ENCODE measurements around the gene CCND1.

Gene CCND1

DNA sequence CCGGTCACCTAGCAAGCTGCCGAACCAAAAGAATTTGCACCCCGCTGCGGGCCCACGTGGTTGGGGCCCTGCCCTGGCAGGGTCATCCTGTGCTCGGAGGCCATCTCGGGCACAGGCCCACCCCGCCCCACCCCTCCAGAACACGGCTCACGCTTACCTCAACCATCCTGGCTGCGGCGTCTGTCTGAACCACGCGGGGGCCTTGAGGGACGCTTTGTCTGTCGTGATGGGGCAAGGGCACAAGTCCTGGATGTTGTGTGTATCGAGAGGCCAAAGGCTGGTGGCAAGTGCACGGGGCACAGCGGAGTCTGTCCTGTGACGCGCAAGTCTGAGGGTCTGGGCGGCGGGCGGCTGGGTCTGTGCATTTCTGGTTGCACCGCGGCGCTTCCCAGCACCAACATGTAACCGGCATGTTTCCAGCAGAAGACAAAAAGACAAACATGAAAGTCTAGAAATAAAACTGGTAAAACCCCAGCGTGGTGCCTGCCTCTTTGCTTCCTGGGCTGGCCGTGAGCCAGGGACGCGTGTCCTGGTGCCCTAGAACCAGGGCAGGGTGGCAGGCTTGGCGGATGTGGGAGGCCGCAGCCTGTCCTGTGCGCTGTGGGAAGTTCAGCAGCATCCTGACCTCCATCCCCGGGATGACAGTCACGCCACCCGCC, 13.2 kb downstream of the CCND1 start:
- no peak for DNase-seq

DNA sequence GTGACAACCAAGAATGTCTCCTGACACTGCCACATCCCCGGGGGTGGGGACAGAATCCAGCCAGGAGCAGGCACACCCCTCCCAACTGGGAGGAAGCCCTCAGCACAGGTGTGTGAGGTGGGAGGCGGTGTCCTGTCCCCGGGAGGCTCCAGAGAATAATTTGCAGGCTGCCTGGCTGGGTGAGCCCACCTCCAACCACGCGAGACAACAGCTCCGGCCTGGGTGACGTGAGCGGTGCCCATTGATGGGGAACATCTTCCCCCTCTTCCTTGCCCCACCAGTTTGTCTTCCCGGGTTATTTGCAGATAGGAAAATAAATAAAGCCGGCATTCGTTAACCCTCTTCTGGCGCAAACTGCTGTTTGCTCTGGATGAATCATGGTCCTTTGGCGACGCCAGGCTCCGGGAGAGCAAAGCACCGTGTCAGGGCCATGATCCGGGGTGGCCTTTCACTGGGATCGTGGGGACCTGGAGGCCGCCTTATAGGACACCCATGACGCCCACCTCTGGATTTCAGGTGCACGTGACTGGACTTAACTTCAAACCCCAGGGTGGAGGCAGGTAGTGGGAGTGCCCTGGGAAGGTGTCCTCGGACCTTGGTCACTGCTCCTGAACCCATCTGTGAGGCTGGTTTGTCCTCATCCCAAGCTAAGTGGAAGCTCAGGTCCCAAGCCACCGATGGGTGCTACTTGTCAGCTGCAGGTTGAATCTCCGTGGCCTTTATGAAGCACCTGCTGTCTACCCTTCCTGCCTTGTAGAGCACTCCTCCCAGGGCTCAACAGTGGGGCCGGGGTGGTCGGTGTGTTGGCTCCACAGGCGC, 13.9 kb downstream of the CCND1 start:
- DNase-seq: no peak

- DNase-seq: no peak
Observed at GRCh38 chr11:69655479-69656428, 14.8 kb downstream of the CCND1 start.

- no peak for DNase-seq
Observed at GRCh38 chr11:69656536-69657455, 15.8 kb downstream of the CCND1 start.

- no peak for DNase-seq
Observed at GRCh38 chr11:69657456-69657910, 16.5 kb downstream of the CCND1 start.

GRCh38 chr11:69657911-69658625, 17.1 kb downstream of the CCND1 start:
- DNase-seq: no peak

DNA sequence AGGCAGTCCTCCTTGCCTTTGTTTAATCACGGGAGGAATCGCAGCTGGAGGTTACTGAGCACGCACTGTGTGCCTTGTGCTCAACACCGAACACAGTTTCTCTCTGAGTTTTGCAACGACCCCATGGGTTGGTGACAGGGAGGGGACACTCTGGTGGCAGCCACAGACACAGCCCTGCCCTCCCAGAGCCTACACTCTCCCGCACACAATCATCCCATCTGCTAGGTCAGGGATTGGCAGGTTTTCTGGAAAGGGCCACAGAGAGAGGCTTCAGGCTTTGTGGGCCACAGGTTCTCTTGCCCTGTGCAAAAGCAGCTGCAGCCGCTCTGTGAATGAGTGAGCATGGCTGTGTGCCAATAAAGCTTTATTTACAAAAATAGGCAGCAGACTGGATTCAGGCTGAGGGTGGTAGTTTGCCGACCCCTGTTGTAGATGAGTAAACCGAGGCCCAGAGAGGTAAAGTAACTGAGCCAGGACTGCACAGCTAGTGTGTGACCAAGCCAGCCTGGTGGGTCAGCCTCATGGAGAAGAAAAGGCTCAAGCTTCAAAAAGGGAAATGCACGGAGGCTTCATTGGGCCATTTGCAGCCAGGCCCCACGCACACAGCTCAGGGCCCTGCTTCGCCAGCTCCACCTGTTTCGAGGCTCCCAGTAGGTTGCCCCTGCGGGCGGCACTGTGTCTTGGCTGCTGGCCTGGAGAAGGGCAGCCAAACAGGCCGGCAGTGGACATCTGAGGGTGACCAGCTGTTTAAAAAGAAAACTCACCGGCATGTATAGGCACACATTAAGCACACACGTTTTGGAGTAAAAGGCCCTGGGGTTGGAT, 17.9 kb downstream of the CCND1 start:
- DNase-seq: no peak

- no peak for DNase-seq
Observed at GRCh38 chr11:69659591-69659990, 18.6 kb downstream of the CCND1 start.

DNA sequence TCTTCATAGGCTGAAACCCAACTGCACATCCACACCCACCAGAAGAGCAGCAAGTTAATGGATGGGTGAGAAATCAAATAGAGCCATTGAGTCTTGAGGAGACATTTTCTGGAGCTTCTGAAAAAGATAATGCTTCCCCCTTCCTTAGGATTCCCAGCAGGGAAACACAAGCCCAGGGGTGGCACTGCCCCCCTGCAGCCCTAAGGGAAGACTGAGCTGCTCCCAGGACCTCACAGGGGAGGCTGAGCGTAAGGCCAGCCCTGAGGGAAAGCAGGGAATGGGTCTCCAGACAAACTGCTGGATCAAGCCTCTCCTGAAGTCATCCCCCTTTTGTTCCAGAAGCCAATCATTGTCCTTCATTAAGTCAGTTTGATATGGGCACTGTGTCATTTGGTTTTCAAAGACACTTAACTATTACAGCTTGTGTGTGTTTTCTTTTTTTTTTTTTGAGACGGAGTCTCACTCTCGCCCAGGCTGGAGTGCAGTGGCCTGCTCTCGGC, 19.1 kb downstream of the CCND1 start:
- no peak for DNase-seq

GRCh38 chr11:69661413-69661715, 20.4 kb downstream of the CCND1 start:
- DNase-seq: no peak

- no peak for DNase-seq
Observed at GRCh38 chr11:69662021-69662698, 21.2 kb downstream of the CCND1 start.

DNA sequence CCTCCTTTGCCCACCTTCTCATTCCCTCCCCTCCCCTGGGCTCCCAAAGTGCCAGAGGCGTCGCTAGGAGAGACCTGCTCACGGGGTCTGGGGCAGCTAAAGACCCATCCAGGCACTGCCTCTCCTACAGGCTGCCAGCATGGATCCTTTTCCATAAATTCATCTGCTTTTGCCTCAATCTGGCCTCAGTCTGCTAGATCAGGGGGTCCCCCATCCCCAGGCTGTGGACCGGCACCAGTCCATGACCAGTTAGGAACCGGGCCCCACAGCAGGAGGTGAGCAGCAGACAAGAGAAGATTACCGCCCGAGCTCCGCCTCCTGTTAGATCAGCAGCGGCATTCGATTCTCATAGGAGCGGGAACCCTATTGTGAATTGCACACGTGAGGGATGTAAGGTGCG, 21.9 kb downstream of the CCND1 start:
- no peak for DNase-seq

- no peak for DNase-seq
Observed at GRCh38 chr11:69663326-69663725, 22.4 kb downstream of the CCND1 start.

- DNase-seq: no peak
Observed at GRCh38 chr11:69664103-69664775, 23.3 kb downstream of the CCND1 start.

GRCh38 chr11:69664901-69665300, 23.9 kb downstream of the CCND1 start:
- DNase-seq: no peak

GRCh38 chr11:69665669-69666068, 24.7 kb downstream of the CCND1 start:
- no peak for DNase-seq

- DNase-seq: no peak
Observed at GRCh38 chr11:69666261-69666660, 25.3 kb downstream of the CCND1 start.

DNA sequence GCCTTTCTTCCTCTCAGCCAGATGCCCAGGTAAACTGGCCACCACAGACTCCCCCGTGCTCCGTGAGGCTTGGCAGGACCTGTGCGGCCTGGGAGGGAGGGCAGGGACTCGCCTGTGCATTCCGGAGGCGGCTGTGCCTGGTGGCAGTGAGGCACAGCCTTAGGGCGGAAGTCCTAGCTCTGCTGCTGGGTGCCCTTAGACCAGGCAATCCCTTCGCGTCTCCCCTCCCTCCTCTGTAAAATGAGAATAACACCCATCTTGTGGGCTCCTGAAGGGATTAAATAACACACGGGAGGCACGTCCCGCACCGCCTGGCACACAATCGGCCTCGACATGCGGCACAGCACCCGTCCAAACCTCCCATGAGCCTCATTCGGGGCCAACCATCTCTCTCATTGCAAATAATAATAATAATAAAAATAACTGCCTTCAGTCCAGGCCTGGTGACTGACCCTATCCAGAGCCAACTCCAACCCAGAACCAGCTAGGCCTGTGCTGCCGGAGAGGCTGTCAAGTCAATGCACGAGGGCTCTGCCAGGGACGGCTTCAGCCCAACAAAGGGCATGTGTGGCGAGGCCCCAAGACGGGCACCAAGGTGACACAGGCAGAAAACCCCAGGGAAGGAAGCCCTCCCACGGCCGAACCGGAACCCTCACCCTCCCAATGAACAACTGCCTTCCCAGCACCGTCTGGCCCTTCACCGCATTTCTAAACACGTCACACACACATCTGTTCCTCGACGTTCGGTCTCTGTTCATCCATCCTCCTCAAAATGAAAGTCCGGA, 26.0 kb downstream of the CCND1 start:
- no peak for DNase-seq
